ENCODE data around the gene MED12L.

Gene MED12L

DNA sequence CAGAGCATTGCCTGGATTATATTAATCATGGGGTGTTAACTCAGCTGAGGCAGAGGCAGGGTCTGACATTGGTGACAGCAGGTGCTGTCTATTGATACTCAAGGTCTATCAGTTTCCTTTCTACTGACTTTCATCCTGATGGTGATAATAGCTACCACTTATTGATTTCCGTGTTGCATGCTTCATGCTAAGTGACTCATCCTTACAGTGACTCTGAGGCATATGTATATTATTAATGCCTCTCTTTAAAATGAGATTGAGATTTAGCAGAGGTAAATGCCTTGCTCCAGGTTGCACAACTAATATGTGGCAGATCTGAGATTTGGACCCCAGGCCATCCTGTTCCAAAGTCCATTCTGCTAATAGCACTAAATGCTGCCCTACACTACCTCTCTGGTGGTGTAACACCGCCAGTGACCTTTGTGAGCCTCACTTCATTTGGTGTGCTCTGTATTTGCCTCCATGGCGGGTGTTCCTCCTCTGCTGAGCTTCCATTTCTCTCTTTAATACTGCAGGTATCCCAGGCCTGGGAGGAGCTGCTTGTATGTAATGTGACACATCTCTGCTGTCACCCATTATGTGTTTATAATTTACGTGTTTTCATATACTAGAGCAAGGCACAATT, 67.1 kb downstream of the MED12L start:
- TF ChIP-seq, protein P1, sequence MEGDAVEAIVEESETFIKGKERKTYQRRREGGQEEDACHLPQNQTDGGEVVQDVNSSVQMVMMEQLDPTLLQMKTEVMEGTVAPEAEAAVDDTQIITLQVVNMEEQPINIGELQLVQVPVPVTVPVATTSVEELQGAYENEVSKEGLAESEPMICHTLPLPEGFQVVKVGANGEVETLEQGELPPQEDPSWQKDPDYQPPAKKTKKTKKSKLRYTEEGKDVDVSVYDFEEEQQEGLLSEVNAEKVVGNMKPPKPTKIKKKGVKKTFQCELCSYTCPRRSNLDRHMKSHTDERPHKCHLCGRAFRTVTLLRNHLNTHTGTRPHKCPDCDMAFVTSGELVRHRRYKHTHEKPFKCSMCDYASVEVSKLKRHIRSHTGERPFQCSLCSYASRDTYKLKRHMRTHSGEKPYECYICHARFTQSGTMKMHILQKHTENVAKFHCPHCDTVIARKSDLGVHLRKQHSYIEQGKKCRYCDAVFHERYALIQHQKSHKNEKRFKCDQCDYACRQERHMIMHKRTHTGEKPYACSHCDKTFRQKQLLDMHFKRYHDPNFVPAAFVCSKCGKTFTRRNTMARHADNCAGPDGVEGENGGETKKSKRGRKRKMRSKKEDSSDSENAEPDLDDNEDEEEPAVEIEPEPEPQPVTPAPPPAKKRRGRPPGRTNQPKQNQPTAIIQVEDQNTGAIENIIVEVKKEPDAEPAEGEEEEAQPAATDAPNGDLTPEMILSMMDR (IDR thresholded peaks at IDR 0.05) = no peak
- H3K27ac ChIP-seq = no peak overlapping the region
- H3K79me2 ChIP-seq = no peaks in the 10 kb centered on the region
- no peaks in the 10 kb centered on the region for H3K36me3 ChIP-seq (ENCODE audit: control insufficient read depth, insufficient read depth, low read length)
- no peak overlapping the region for H3K9ac ChIP-seq
- no peaks in the 10 kb centered on the region for H3K27me3 ChIP-seq (ENCODE audit: control insufficient read depth, insufficient read depth, low read length)
- no peak overlapping the region for H3K4me2 ChIP-seq (ENCODE audit: low read length)
- no peak overlapping the region for H2AFZ ChIP-seq
- peaks cover 8% of the 10 kb centered on the region for H3K4me1 ChIP-seq
- no peak overlapping the region for H3K4me3 ChIP-seq (ENCODE audit: low read depth, low read length)
- no peaks in the 10 kb centered on the region for H3K9me3 ChIP-seq (ENCODE audit: control insufficient read depth, low read length)

DNA sequence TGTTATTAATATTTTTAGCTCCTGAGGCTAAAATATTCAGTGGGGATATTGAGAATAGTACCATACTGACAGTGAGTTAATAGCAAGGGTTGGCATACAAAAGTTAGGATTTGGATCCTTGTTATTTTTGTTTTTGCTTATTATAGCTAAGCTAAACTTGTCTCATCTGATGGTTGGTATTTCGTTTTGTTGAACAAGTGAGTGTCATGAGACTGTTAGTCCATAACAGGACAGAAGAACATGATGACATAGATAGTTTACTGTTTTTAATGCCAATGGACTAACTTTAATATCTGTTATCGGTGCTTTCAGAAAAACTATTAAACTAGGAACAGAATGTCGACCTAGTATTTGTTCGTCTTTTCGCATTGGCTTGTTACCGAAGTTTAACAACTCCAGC, 69.1 kb downstream of the MED12L start:
- TF ChIP-seq, protein P1 (IDR thresholded peaks at IDR 0.05) = no peak
- no peak overlapping the region for H2AFZ ChIP-seq

DNA sequence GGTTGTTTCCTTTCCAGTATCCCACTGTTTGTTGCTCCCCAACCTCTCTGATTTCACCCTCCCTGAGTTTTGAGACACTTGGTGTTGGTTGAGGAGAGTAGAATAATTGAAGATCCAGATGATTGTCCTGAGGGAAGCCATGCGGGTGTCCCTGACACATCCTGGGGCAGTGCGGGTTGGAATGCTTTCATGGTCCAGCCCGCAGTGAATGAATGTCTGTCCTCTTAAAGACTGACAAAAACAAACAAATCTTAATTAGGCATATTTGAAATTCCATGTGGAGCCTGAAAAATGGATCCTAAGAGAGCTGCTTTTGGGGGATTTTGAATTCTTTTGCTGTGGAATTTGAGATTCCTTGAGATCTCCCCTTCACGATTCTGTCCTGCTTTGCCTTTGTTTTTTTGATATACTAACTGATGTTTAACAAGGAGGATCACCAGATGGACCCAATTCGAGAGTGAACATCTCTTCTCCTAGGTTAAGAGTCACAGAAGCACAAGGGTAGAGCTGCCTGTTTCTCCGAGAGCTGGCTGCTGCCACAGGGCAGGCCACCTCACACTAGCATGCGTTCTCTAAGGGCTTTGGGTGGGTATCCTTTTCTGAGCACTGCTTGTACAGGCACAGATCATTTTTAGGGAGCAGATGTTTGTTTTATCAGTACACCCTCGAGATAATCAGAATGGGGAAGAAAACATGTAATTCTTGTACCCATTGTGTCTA, 70.1 kb downstream of the MED12L start:
- Histone ChIP-seq H3K36me3 (ENCODE audit: control insufficient read depth, insufficient read depth, low read length) (no peaks in the 10 kb centered on the region), H3K9ac (no peak overlapping the region), H2AFZ (peak overlapping the region; percentile 59), H3K4me2 (ENCODE audit: low read length) (no peak overlapping the region), H3K9me3 (ENCODE audit: control insufficient read depth, low read length) (no peaks in the 10 kb centered on the region), H3K79me2 (no peaks in the 10 kb centered on the region), H3K4me1 (peaks cover 8% of the 10 kb centered on the region), H3K27ac (peak overlapping the region; percentile 41), H3K4me3 (ENCODE audit: low read depth, low read length) (no peak overlapping the region), H3K27me3 (ENCODE audit: control insufficient read depth, insufficient read depth, low read length) (no peaks in the 10 kb centered on the region)
- TF ChIP-seq, protein P1 (IDR thresholded peaks at IDR 0.05) = no peak

More for the DNA sequence above, 69.1 kb downstream of the MED12L start:
- no peak overlapping the region for H3K4me2 ChIP-seq (ENCODE audit: low read length)
- no peaks in the 10 kb centered on the region for H3K27me3 ChIP-seq (ENCODE audit: control insufficient read depth, insufficient read depth, low read length)
- H3K4me1 ChIP-seq = peaks cover 8% of the 10 kb centered on the region
- H3K9ac ChIP-seq = no peak overlapping the region
- H3K79me2 ChIP-seq = no peaks in the 10 kb centered on the region
- H3K9me3 ChIP-seq (ENCODE audit: control insufficient read depth, low read length) = no peaks in the 10 kb centered on the region
- H3K4me3 ChIP-seq (ENCODE audit: low read depth, low read length) = no peak overlapping the region
- no peaks in the 10 kb centered on the region for H3K36me3 ChIP-seq (ENCODE audit: control insufficient read depth, insufficient read depth, low read length)
- no peak overlapping the region for H3K27ac ChIP-seq

DNA sequence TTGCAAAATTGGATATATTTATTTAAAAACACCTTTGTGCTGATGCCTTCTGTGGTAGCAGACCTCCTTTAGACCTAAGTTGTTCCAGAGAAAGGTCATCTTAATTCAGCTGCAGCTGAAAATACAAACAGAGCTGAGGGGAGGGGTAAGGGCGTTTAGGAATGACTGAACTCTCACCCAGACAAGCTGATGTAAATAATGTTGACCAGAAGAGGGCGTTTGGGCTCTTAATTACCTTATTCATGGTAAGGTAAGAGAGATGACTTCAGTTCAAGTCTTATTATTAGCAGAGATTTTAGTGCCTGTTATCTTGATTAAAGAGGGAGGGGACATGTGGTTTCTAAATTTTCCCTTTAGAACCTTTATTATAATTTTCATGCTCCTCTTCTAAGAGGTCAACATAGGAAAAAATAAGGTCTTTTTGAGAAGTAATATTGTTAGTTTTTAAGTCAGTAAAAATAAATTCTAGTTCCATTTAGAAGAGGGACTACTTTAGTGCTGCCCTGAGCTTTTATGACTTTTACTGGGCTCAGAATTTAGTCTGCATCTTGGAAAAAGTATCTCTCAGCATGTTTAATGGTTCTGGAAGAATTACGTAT, 71.3 kb downstream of the MED12L start:
- Histone ChIP-seq H3K9ac (no peak overlapping the region), H2AFZ (no peak overlapping the region), H3K4me2 (ENCODE audit: low read length) (no peak overlapping the region), H3K9me3 (ENCODE audit: control insufficient read depth, low read length) (no peaks in the 10 kb centered on the region), H3K27ac (no peak overlapping the region), H3K27me3 (ENCODE audit: control insufficient read depth, insufficient read depth, low read length) (no peaks in the 10 kb centered on the region), H3K36me3 (ENCODE audit: control insufficient read depth, insufficient read depth, low read length) (no peaks in the 10 kb centered on the region), H3K4me1 (peaks cover 8% of the 10 kb centered on the region), H3K4me3 (ENCODE audit: low read depth, low read length) (no peak overlapping the region), H3K79me2 (no peaks in the 10 kb centered on the region)
- TF ChIP-seq, protein P1 (IDR thresholded peaks at IDR 0.05) = peak; percentile 40
